ENCODE results near the gene GAD1.

- TF ChIP-seq, protein P1, sequence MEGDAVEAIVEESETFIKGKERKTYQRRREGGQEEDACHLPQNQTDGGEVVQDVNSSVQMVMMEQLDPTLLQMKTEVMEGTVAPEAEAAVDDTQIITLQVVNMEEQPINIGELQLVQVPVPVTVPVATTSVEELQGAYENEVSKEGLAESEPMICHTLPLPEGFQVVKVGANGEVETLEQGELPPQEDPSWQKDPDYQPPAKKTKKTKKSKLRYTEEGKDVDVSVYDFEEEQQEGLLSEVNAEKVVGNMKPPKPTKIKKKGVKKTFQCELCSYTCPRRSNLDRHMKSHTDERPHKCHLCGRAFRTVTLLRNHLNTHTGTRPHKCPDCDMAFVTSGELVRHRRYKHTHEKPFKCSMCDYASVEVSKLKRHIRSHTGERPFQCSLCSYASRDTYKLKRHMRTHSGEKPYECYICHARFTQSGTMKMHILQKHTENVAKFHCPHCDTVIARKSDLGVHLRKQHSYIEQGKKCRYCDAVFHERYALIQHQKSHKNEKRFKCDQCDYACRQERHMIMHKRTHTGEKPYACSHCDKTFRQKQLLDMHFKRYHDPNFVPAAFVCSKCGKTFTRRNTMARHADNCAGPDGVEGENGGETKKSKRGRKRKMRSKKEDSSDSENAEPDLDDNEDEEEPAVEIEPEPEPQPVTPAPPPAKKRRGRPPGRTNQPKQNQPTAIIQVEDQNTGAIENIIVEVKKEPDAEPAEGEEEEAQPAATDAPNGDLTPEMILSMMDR (IDR thresholded peaks at IDR 0.05): no peak
- TF ChIP-seq HDAC2 (IDR thresholded peaks at IDR 0.05) (no peak), USF2 (IDR thresholded peaks at IDR 0.05) (no peak), RAD21 (conservative IDR thresholded peaks at IDR 0.05 in 1 of 2, IDR thresholded peaks at IDR 0.05 in 1 of 2) (no peak), NFE2L2 (conservative IDR thresholded peaks at IDR 0.05; ENCODE audit: low read length) (no peak), PHF8 (IDR thresholded peaks at IDR 0.05; ENCODE audit: borderline replicate concordance, low read depth) (no peak), POLR2A (IDR thresholded peaks at IDR 0.05; ENCODE audit: low read length) (no peak), EP300 (IDR thresholded peaks at IDR 0.05) (no peak), RCOR1 (IDR thresholded peaks at IDR 0.05; ENCODE audit: low read depth, low read length) (no peak), FOSL2 (IDR thresholded peaks at IDR 0.05) (no peak), FOSL2 (CRISPR knock-in tag; IDR thresholded peaks at IDR 0.05) (no peak)
- TF ChIP-seq, protein P2, sequence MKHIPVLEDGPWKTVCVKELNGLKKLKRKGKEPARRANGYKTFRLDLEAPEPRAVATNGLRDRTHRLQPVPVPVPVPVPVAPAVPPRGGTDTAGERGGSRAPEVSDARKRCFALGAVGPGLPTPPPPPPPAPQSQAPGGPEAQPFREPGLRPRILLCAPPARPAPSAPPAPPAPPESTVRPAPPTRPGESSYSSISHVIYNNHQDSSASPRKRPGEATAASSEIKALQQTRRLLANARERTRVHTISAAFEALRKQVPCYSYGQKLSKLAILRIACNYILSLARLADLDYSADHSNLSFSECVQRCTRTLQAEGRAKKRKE (CRISPR knock-in tag; IDR thresholded peaks at IDR 0.05; ENCODE audit: low read depth): no peak
These were observed 66.1 kb downstream of the GAD1 start for GRCh38 chr2:170882758-170883157.

All from A549 (cell line).